Skin of body (tissue), 3 donors: ENCODE data around the gene TIA1. TPM values are rescaled to one million over a fixed set of nuclear protein-coding genes. Genes with fewer than 3 reads are reported as not detected.

Source experiments
- DNase-seq: peaks from one replicate; lab custom pipeline; 2025; lab: John Stamatoyannopoulos, UW
- small RNA-seq: library from RNA; depleted of rRNA; stranded (forward); fragments of <200 nt; gene quantifications from one replicate; pipeline ENCODE3, GENCODE V24; 2014; ENCODE audit warnings: low replicate concordance
- total RNA-seq: library from RNA; depleted of rRNA; stranded (reverse); fragments of >200 nt; gene quantifications from one replicate; pipeline ENCODE4 v1.2.3, GENCODE V29; 2014

Gene TIA1
- total RNA-seq, 1 donor from 2014 or later = 194 TPM

DNA sequence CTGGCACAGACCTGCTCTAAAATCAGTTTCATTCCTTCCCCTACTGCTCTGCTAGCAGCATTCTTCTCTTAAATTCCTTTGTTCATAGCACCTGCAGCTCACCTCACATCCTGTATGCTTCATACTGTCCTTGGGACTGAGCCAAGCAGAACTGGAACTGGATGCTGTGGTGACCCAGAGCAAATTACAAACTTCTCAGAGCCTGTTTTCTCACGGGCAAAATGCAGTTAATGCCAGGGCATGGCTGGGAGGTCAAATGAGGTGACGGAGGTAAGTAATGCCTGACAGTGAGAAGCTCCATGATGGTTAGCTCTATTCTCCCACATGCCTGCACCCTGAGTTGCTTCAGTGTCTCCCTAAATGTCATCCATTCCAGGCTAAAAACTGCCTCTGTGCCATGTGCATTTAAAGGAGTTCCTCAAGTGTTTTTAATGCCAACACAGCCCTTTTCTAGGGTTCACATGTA is 87.3 kb downstream of the TIA1 start:
- no peak for DNase-seq

DNA sequence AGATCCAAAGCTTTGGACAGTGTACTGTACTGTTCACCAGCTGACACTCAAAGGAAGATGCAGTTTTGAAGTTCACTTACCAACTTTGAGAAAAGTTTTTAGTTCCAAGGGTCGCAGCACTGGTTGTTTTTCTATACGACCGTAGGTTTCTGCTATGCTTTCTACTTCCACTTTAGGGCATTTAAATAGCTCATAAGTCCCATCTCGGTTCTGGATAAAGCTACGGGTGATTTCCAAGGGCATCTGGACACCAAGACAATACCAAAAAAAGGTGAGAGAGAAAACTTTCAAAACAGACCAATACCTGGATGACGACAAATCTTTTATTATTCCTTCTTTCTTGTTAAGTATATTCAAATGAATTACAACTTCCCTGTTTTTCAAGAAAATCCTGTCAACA is 87.9 kb downstream of the TIA1 start:
- DNase-seq = no peak

Small RNA genes lying within 50 kb of the gene (small RNA-seq; reads per million reads assigned to genes)
- gene AC016700.2 (not detected), gene MIR1285-2 (not detected)

Other genes with a start within 250 kb of the TIA1 start
- gene PCBP1, start 161.2 kb downstream of the TIA1 start, total RNA-seq = 80.8 TPM
- gene C2orf42, start 57.6 kb downstream of the TIA1 start, total RNA-seq = 11.5 TPM
- 40.6 TPM for gene PCYOX1, start 9.5 kb upstream of the TIA1 start, total RNA-seq
- 85.0 TPM for gene SNRPG, start 45.1 kb upstream of the TIA1 start, total RNA-seq
- gene FAM136A, start 53.4 kb upstream of the TIA1 start, total RNA-seq = 17.7 TPM